ENCODE measurements around the gene HOOK1. TPM values are rescaled to one million over a fixed set of nuclear protein-coding genes. Genes with fewer than 3 reads are reported as not detected.

The HOOK1 gene
- total RNA-seq, 1 donor from 2014 or later: 21.2 TPM

DNA sequence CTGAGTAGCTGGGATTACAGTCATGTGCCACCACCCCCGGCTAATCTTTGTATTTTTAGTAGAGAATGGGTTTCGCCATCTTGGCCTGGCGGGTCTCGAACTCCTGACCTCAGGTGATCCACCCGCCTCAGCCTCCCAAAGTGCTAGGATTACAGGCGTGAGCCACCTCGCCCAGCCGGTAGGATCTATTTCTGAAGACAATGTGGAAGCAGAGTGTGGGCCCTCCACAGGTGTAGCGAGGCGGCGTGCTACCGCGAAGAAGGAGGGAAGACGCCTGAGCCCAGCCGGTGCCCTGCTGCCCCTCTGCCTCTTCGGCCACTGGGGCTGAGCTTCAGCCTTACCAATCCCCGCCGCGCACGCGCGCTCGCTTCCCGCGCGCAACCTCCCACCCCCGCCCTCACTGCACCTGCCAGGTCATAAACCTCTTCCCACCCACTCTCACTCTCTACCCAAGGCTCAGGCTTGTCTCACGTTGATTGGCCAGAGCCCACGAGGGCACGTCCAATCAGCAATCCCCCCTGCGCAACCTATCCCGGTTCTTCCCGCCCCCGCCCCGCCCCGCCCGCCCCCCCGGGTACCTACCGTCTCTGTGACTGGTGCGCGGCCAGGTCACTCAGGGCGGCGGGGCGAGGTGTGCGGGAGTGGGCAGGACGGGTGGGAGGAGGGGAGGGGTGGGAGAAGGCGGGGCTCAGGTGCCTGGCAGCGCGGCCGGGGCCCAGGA lies 409 bp upstream of the HOOK1 start:
- Mint-ChIP-seq H3K4me1 (ENCODE audit: unreplicated experiment) (no peaks in the 10 kb centered on the region), H3K27ac (peak overlapping the region; percentile 85), H3K36me3 (peaks cover 5% of the 10 kb centered on the region), H3K9me3 (no peaks in the 10 kb centered on the region), H3K27me3 (peaks cover 8% of the 10 kb centered on the region), H3K4me3 (no peak overlapping the region)
- TF ChIP-seq, protein P1, sequence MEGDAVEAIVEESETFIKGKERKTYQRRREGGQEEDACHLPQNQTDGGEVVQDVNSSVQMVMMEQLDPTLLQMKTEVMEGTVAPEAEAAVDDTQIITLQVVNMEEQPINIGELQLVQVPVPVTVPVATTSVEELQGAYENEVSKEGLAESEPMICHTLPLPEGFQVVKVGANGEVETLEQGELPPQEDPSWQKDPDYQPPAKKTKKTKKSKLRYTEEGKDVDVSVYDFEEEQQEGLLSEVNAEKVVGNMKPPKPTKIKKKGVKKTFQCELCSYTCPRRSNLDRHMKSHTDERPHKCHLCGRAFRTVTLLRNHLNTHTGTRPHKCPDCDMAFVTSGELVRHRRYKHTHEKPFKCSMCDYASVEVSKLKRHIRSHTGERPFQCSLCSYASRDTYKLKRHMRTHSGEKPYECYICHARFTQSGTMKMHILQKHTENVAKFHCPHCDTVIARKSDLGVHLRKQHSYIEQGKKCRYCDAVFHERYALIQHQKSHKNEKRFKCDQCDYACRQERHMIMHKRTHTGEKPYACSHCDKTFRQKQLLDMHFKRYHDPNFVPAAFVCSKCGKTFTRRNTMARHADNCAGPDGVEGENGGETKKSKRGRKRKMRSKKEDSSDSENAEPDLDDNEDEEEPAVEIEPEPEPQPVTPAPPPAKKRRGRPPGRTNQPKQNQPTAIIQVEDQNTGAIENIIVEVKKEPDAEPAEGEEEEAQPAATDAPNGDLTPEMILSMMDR (conservative IDR thresholded peaks at IDR 0.05): no peak
- peak; percentile 84 for DNase-seq (ENCODE audit: extremely low spot score, unreplicated experiment)

DNA sequence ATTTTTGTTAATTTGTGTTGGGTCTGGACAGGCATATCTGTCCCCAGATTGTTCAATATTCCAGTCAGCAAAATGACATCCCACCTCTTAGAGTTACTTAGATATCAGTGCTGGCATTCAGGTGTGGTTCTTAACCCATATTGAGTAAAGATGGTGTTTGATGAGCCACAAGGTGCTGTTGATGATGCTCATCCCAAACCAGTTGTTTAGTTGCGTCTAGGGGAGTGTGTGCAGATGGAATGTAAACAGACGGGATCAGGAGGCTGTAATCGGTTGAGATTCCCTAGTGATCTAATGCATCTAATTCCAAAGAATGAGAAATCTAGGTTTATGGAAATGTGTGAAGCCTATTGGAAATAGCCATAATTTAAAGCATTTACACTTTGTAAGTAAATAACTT lies 1.1 kb downstream of the HOOK1 start:
- no peak for DNase-seq (ENCODE audit: extremely low spot score, unreplicated experiment)
- no peaks in the 10 kb centered on the region for H3K9me3 Mint-ChIP-seq
- H3K4me1 Mint-ChIP-seq (ENCODE audit: unreplicated experiment): no peaks in the 10 kb centered on the region
- H3K27ac Mint-ChIP-seq: no peak overlapping the region
- peaks cover 8% of the 10 kb centered on the region for H3K27me3 Mint-ChIP-seq
- H3K4me3 Mint-ChIP-seq: no peak overlapping the region
- H3K36me3 Mint-ChIP-seq: peaks cover 5% of the 10 kb centered on the region
- TF ChIP-seq, protein P1 (conservative IDR thresholded peaks at IDR 0.05): no peak

- DNase-seq (ENCODE audit: extremely low spot score, unreplicated experiment): no peak
- Mint-ChIP-seq H3K27me3 (peaks cover 8% of the 10 kb centered on the region), H3K27ac (no peak overlapping the region), H3K4me3 (no peak overlapping the region), H3K36me3 (peaks cover 5% of the 10 kb centered on the region), H3K9me3 (no peaks in the 10 kb centered on the region), H3K4me1 (ENCODE audit: unreplicated experiment) (no peaks in the 10 kb centered on the region)
- TF ChIP-seq, protein P1 (conservative IDR thresholded peaks at IDR 0.05): no peak
These were observed 1.6 kb downstream of the HOOK1 start for GRCh38 chr1:59816318-59816878.

DNA sequence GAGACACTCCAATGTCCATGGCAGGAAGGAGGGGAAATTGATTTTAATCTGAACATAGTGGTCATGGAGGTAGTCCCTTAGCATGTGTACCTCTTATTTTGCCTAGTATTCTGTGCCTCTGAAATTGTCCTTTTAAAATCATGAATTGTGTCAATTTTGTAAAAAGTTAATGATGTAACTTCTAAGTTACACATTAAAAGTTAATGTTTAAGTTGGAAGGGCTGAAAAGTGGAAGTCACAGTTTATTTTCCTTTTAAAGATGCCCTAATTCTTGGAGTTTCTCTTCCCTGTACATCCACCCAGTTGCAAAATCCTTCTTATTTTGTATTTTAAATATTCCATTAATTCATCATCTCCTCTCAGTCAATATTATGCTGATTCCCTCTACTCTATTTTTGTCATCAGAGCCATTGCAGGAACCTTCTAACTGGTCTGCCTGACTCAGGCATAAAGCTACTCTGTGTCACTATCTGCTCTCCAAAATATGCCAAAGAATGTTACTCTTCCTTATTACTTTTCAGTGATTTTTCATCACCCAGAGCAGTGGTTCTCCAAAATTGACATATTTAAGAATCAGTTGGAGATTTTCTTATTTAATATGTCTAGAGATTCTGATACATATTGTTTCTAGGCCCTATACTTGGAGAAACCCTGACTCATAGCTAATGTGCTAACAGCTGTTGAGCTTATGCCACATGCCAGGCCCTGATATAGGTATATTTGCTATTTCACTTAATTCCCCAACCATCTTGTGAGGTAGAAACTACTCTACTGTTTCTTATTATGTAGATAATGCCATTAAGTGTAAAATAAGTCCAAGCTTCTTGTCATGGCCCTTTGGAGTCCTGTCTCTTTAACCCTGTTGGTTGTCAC lies 5.1 kb downstream of the HOOK1 start:
- Mint-ChIP-seq H3K27me3 (no peaks in the 10 kb centered on the region), H3K27ac (no peak overlapping the region), H3K4me1 (ENCODE audit: unreplicated experiment) (no peaks in the 10 kb centered on the region), H3K36me3 (peaks cover 5% of the 10 kb centered on the region), H3K4me3 (no peak overlapping the region), H3K9me3 (no peaks in the 10 kb centered on the region)
- no peak for DNase-seq (ENCODE audit: extremely low spot score, unreplicated experiment)
- TF ChIP-seq, protein P1 (conservative IDR thresholded peaks at IDR 0.05): no peak

- H3K4me1 Mint-ChIP-seq (ENCODE audit: unreplicated experiment): peaks cover 6% of the 10 kb centered on the region
- DNase-seq (ENCODE audit: extremely low spot score, unreplicated experiment): no peak
These were observed 12.4 kb downstream of the HOOK1 start for GRCh38 chr1:59827055-59827643.

More at GRCh38 chr1:59827055-59827643, 12.4 kb downstream of the HOOK1 start:
- Mint-ChIP-seq H3K4me3 (no peak overlapping the region), H3K36me3 (peaks cover 6% of the 10 kb centered on the region), H3K27me3 (no peaks in the 10 kb centered on the region), H3K27ac (no peak overlapping the region), H3K9me3 (no peaks in the 10 kb centered on the region)
- TF ChIP-seq, protein P1 (conservative IDR thresholded peaks at IDR 0.05): no peak

All from type B pancreatic cell (in vitro differentiated cells).